Cerebellar cortex (tissue), 1 donor: ENCODE measurements around the gene SERPINA4.
"Not testable (repeated sequence)": the region's sequence is repeated elsewhere in the genome, so short reads cannot be mapped to it uniquely, and the experiment has no call there.

Source experiments
- DNase-seq: peaks from one replicate; pipeline ENCODE4 v3.0.0-alpha.2; 2015; ENCODE audit warnings: low spot score

The SERPINA4 gene

DNA sequence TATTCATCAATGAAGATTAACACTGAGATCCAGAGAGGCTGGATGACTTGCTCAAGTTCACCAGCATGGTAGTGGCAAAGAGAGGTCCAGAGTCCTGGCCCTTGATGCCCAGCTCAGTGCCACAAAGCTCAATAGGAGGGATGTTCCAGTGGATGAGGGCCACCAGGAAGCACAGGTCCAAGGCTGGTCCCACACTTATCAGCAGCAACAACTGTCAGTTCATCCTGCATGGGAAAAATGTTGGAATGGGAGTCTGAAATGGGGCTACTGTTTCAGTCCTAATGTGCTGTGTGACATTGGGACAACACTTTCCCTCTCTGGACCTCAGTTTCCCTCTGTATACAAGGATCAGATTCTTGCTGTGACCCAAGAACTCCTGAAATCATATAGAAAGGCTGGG lies 31.2 kb downstream of the SERPINA4 start:
- DNase-seq: no peak

GRCh38 chr14:94593376-94593748 lies 32.1 kb downstream of the SERPINA4 start:
- DNase-seq: no peak

- DNase-seq: no peak
Observed at GRCh38 chr14:94593749-94594431, 32.6 kb downstream of the SERPINA4 start.

DNA sequence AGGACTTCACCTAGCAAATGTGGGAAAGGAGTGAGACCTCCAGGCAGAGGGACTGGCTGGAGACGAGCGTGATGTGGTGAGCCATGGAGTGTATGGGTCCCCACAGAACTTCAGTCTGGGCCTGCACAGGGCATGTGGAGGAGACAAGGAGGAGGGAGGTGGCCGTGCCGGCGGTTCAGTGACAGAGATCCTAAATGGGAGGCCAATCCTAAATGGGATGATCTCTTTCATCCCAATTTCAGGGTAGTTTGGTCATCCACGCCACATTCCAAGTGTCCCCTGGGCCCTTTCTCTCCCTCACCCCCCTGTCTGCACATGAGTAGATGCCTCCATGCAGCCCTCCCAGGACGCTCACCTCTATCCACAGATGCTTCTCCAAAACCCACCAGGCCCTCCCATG lies 33.2 kb downstream of the SERPINA4 start:
- no peak for DNase-seq

DNA sequence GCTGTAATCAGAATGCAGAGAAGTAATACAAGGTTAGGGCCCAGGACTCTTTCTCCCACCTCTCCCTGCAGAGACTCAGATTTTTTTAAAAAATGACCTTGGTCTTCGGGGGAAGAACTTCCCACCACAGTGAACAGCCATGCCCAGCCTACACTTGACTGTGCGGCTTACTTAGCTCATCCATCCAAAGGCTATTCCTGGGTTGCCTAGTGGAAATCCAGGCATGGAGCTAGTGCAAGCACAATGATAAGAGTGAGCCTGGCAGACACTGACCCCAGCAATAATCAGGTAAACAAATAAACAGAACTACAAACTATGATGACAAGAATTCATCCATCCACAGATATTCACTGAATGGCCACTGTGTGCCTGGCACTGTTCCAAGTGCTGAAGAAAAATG lies 34.7 kb downstream of the SERPINA4 start:
- no peak for DNase-seq

GRCh38 chr14:94596361-94596760 lies 35.1 kb downstream of the SERPINA4 start:
- DNase-seq: no peak

DNA sequence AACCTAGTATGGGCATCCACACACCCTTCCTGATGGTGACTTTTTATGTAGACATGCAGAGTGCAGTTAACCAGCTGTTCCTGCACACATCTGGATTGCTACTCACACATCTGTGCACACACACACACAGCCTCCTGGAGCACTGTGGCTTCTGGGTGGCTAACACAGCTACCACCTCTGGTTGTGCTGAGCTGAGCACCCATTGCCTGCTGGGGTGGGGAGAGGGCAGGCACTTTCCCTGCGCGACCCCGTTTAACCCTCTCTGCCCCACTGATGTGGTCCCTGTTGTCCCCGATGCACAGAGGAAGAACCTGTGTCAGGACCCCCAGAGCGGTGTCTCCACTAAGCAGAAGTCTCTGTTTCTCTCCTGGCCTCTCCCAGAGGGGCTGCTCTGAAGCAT lies 36.5 kb downstream of the SERPINA4 start:
- no peak for DNase-seq

DNA sequence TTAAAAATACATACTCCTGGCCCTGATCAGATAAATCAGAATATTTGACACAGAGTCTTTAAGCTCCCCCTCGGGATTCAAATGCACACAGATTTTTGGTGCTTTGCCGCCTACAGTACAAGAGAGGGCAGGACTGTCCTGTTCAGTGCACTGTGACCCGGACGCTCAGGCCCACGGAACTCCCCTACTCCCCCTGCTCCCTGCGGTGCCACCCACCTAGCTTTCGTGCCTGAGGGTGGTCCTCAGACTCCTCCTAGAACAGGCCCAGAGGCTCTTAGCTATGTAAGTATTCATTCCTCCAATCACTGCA lies 37.2 kb downstream of the SERPINA4 start:
- DNase-seq: no peak

GRCh38 chr14:94598816-94599655 lies 37.8 kb downstream of the SERPINA4 start:
- peak; percentile 16 for DNase-seq

GRCh38 chr14:94599656-94600004 lies 38.4 kb downstream of the SERPINA4 start:
- no peak for DNase-seq

- no peak for DNase-seq
Observed at GRCh38 chr14:94600148-94600545, 38.9 kb downstream of the SERPINA4 start.

DNA sequence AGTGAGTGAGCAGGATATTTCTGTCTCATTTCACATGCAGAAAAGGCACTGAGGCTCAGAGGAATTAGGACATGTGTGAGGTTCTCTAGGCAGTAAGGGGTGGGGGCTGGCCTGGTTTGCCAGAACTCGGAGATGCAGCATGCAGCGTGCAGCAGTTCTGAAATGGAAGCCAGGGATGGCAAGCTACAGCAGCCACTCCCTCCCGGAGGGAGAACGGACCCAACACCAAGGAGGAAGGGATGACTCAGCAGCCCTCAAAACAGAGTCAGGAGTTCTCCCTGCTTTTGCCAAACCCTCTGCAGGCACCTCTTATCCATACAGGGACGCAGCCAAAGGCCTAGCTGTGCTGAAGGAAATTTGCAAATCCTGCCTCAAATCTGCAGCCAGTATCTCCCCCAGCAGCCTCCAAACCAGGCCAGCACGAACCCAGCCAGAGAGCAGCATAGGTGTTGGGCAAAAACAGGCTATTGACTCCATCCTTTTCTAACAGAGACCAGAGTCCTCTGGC lies 40.7 kb downstream of the SERPINA4 start:
- DNase-seq: peak; percentile 73

DNA sequence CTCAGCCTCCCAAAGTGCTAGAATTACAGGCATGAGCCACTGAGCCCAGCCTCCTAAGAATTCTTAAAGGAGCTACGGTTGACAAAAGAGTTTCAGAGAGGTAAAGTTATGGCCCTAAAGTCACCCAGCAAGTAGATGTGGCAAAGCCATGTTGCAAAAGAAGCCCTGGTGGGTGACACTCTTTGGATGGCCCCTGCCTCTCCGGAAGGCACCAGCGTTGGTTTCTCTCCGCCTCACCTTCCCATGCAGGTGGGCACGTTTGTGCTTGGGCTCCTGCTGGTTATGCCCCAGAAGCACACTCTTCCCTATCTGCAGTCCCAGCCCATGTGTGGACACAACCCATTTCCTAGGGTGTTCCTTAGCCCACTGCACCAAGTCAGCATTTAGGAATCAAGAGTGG lies 41.5 kb downstream of the SERPINA4 start:
- DNase-seq: no peak

- no peak for DNase-seq
Observed at GRCh38 chr14:94605361-94605760, 44.1 kb downstream of the SERPINA4 start.

DNA sequence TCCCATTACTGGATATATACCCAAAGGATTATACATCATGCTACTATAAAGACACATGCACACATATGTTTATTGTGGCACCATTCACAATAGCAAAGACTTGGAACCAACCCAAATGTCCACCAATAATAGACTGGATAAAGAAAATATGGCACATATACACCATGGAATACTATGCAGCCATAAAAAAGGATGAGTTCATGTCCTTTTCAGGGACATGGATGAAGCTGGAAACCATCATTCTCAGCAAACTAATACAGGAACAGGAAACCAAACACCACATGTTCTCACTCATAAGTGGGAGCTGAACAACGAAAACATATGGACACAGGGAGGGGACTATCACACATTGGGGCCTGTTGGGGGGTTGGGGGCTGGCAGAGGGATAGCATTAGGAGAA lies 47.7 kb downstream of the SERPINA4 start:
- not testable (repeated sequence) for DNase-seq

GRCh38 chr14:94611179-94611578 lies 49.9 kb downstream of the SERPINA4 start:
- no peak for DNase-seq

DNA sequence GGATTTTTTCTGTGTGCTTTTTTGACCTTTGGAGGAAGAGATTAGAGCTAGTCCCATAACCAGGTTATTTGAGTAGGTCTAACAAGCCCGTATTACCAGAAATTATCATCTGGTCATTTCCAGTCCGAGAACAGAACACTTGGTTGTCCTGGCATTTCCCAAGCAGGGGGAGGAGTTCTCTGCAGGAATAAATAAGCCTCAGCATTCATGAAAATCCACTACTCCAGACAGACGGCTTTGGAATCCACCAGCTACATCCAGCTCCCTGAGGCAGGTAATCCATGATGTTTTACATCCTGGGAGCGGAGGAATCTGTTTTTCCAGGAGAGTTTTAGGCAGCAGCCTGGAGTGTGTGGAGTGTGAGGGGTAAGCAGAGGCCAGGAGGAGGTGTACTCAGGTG lies 50.9 kb downstream of the SERPINA4 start, which contains the start of gene SERPINA3:
Gene SERPINA3 (plus strand): TSS at position 218 of the 400 bp plus-strand sequence. CDS start 2,051 bp downstream, outside the sequence.
- DNase-seq: peak; percentile 77

DNA sequence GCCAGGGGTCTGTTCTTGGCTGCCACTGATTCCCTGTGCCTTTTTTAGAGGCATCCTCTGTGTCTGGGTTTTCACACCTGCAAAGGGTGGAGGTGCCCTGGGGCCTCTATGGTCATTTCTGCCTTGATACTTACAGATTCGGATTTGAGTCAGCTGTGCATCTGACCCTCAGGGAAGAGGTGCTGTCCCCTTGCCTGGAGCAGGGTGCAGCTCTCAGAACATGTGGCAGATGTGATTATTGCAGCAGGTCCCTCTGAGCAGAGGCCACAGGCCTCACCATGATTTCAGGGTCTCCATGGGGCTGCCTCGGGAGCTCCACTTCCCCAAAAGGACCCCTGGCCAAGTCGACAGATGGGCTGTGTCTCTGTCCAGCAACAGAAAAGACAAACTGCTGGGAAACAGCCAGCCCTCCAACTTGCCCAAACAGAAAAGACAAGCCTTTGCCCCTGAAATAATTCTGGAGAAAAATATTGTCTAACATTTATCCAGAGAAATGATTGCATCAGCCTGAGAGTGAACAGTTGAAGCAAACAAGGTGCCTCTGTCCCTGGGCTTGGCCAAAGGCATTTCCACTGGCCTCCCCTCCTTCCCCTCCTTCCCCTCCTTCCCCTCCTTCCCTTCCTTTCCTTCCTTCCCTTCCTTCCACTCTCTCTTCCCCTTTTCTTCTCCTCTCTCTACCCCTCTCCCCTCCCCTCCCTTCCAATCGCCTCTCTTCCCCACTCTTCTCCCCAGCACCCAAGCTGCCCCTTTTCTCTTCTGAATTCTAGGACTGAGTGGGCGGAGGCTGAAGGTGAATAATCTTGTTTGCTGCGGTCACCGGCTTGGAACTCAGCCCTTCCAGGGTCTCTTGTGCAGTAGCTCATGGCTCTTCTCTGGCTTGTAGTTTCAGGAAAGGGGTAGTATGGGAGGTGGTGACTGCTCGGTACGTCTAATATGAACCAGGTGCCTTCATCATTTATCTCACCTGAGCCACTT lies 51.6 kb downstream of the SERPINA4 start:
- DNase-seq: peak; percentile 67

DNA sequence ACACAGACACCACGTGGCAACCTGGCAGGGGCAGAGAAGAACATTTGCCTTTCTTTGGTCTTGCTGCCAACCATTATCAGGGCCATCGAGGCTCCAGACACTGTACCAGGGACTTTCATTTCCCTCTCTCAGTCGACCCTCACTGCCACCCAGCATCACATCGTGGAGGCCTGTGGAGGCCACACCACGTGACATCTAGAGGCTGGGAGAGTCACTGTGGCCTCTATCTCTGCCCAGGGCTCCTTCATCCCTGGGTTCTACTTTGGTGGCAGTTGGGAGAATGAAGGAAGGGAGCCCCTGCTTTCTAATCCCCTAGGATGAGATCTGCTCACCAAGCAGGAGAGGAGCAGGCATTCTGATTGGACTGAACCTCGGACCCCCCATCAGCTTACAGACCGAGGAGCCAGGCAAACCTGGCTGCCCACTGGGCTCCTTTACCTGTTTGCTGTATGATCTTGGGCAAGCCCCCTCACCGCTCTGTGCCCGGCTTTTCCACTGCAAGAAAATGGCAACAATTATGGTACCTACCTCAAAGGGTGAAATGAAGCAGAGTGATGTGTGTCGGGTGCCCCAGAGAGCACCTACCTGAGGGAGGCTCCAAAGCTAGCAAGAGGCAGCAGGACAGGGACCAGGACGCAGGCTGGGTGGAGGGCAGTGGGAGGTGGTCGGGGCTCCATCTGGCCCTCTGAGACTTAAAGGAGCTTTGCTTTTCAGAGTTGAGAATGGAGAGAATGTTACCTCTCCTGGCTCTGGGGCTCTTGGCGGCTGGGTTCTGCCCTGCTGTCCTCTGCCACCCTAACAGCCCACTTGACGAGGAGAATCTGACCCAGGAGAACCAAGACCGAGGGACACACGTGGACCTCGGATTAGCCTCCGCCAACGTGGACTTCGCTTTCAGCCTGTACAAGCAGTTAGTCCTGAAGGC lies 52.7 kb downstream of the SERPINA4 start:
- no peak for DNase-seq

DNA sequence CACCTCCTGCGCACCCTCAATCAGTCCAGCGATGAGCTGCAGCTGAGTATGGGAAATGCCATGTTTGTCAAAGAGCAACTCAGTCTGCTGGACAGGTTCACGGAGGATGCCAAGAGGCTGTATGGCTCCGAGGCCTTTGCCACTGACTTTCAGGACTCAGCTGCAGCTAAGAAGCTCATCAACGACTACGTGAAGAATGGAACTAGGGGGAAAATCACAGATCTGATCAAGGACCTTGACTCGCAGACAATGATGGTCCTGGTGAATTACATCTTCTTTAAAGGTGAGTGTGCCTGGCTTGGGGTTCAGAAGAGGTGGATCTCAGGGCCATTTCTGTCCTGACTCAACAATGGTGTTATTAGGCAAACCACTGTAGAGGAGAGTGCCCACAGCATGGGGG lies 53.6 kb downstream of the SERPINA4 start:
- no peak for DNase-seq

DNA sequence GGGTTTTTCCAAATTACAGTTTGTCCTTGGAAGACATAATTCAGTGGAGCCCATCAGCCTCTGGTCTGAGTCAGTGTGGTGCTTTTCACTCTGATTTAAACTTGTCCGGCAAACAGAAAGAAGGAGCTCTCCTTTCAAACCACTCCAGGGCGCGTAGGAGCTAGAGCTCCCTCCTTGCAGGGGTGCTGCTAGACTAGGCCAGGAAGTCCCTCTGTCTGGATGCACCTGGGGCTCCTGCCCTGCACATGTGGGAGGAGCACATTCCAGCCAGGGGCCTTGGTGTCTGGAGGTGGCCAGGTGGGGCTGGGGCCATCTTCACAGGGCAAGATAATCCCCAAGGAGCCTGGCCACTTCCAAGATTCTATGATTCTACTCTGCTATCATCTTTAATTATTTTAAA lies 54.0 kb downstream of the SERPINA4 start:
- DNase-seq: no peak
